HG02943 (cell line): ENCODE data around the gene ETV4.

Experiments used
- ATAC-seq: cut with Tn5 transposase; IDR thresholded peaks from one replicate; pipeline ENCODE4 v1.9.1; 2021; ENCODE audit warnings: mild to moderate bottlenecking, low read depth, moderate library complexity; ENCODE audit not compliant: unreplicated experiment

The ETV4 gene

GRCh38 chr17:43573579-43574321 is 27.6 kb upstream of the ETV4 start:
- ATAC-seq = no peak

GRCh38 chr17:43572368-43572980 is 26.3 kb upstream of the ETV4 start:
- no peak for ATAC-seq

GRCh38 chr17:43570518-43570928 is 24.4 kb upstream of the ETV4 start:
- ATAC-seq = no peak

GRCh38 chr17:43568506-43569082 is 22.5 kb upstream of the ETV4 start:
- ATAC-seq = no peak

- ATAC-seq = no peak
Measured at GRCh38 chr17:43563600-43564594, 17.8 kb upstream of the ETV4 start.

- ATAC-seq = no peak
Measured at GRCh38 chr17:43562679-43563599, 16.8 kb upstream of the ETV4 start.

- no peak for ATAC-seq
Measured at GRCh38 chr17:43560461-43561427, 14.6 kb upstream of the ETV4 start.

- no peak for ATAC-seq
Measured at GRCh38 chr17:43559161-43559816, 13.1 kb upstream of the ETV4 start.

GRCh38 chr17:43558805-43559160 is 12.6 kb upstream of the ETV4 start:
- no peak for ATAC-seq

GRCh38 chr17:43556292-43556691 is 10.2 kb upstream of the ETV4 start:
- ATAC-seq = no peak

- ATAC-seq = no peak
Measured at GRCh38 chr17:43554857-43555256, 8.7 kb upstream of the ETV4 start.

GRCh38 chr17:43553573-43553972 is 7.4 kb upstream of the ETV4 start:
- no peak for ATAC-seq

GRCh38 chr17:43552229-43552837 is 6.2 kb upstream of the ETV4 start:
- ATAC-seq = no peak

GRCh38 chr17:43550754-43551153 is 4.6 kb upstream of the ETV4 start:
- ATAC-seq = no peak

GRCh38 chr17:43549496-43549895 is 3.4 kb upstream of the ETV4 start:
- no peak for ATAC-seq

GRCh38 chr17:43548689-43549379 is 2.7 kb upstream of the ETV4 start:
- no peak for ATAC-seq

GRCh38 chr17:43547659-43548256 is 1.6 kb upstream of the ETV4 start:
- ATAC-seq = no peak
